ENCODE results near the gene KRT5. TPM values are rescaled to one million over a fixed set of nuclear protein-coding genes. Genes with fewer than 3 reads are reported as not detected.

Gene KRT5
- 1 to 10 TPM in 1 of 4 donors, under 1 TPM in 2, not detected in 1; 0.33 to 1.3 (median 0.88) TPM for total RNA-seq

DNA sequence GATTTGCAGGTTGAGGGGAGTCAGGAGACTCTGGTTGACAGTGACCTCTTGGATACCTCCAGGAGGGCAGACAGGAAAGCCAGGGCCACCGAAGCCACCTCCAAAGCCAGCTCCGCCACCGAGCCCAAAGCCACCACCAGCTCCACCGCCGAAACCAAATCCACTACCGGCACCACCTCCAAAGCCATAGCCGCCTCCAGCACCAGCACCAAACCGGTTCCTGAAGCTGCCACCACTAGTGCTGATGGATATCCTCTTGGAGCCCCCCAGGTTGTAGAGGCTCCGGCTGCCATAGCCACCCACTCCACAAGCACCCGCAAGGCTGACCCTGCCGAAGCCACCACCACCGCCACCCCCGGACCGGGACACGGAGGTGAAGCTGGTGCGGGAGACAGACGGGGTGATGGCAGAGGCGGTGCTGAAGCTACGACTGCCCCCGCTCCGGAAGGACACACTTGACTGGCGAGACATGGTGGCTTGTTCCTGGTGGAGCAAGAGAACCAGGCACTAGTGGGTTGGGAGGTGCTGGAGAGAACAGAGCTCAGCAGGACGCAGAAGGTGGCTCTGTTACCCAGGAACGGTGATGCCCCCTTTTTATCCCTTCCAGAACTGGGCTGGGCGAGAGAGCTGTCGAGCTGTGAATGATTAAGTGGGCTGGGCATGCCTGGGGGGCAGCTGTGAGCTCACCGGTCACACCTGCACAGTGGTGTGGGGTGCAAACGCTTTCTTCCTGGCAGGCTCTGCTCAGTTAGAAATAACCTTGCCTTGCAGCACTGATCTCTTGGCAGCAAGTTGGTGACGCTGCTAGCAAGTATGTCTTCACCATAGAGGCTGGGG, at the start of gene KRT5:
KRT5 (minus strand) TSS at position 569 of the 837 bp plus-strand sequence; CDS start at position 471, 98 bp downstream.
- TF ChIP-seq, protein P1, sequence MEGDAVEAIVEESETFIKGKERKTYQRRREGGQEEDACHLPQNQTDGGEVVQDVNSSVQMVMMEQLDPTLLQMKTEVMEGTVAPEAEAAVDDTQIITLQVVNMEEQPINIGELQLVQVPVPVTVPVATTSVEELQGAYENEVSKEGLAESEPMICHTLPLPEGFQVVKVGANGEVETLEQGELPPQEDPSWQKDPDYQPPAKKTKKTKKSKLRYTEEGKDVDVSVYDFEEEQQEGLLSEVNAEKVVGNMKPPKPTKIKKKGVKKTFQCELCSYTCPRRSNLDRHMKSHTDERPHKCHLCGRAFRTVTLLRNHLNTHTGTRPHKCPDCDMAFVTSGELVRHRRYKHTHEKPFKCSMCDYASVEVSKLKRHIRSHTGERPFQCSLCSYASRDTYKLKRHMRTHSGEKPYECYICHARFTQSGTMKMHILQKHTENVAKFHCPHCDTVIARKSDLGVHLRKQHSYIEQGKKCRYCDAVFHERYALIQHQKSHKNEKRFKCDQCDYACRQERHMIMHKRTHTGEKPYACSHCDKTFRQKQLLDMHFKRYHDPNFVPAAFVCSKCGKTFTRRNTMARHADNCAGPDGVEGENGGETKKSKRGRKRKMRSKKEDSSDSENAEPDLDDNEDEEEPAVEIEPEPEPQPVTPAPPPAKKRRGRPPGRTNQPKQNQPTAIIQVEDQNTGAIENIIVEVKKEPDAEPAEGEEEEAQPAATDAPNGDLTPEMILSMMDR (IDR thresholded peaks at IDR 0.05; ENCODE audit: low read depth): no peak

DNA sequence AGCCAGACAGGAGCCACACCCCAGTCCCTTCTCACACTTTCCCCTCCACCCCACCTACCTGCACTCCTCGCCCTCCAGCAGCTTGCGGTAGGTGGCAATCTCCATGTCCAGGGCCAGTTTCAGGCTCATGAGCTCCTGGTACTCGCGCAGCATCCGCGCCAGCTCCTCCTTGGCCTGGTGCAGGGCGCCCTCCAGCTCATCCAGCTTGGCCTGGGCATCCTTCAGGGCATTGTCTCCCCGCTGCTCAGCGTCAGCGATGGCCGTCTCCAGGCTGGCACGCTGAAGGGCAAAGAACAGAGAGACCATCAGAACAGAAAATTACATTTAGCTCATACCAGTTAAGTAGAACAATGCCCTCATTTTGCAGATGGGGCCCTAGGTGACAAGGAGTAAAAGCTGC, 47.9 kb upstream of the KRT5 start:
- TF ChIP-seq, protein P1 (IDR thresholded peaks at IDR 0.05; ENCODE audit: low read depth): no peak

DNA sequence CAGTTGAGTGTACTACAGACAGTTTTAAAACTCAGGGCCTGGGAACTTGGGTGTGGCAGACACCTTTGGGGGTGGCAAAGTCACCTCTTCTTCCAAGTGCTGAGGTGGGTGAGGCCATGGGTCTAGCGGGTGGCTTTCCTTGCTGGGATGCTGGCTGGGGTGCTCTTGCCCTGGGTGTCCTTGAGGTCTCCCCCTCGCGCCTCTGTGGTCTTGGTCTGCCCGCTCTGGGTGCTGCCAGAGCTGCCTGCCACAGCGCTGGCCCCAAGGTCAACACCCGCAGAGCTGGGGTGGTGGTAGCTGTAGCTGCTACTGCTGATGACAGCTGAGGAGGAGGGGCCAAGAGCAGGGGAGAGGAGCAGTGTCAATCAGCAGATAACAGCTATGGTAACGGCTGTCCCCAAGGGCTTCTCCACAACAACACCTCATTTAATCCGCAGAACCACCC, 46.7 kb upstream of the KRT5 start:
- TF ChIP-seq, protein P1 (IDR thresholded peaks at IDR 0.05; ENCODE audit: low read depth): no peak

DNA sequence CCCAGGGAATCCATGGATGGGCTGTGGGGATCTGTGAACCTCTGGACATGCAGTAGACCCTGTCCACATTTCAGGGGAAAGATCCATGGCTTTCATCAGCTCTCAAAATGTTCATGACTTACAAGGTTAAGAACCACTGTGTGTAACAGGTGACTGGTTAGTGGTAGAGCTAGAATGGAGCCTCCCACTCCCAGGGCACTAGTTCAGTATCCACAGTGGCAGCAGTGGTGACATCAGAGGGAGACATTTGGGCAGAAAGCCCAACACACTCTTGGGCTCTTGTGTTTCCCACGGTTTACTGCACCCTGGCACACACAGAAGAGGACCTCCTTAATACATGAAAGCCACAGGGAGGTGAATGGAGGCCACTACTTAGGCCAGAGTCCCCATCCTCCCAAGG, 44.4 kb upstream of the KRT5 start:
- TF ChIP-seq, protein P1 (IDR thresholded peaks at IDR 0.05; ENCODE audit: low read depth): no peak

DNA sequence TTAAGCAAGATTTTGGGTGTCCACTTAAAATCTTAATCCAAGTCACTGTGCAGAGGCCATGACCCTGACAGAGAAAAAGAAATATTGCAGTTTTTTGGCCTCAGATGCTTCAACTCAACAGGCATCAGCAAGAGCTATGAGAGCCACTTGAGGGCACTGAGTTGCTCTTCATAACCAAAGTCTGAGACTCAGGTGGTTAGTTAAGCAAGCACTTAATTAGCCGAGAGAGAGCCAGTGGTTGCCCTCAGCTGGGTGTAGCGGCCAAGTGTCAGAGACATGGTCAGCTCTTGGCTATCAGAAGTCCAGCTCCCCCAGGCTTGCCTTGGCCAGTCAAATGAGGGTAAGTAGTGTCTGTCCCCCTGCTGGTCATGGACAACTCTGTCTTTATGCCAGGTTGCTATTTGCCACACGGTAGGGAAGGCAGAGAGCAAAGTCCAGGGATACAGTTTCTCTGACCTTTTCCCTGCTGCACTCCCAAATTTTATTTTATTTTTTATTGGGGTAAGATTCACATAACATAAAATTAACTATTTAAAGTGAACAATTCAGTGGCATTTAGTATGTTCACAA, 41.8 kb upstream of the KRT5 start:
- TF ChIP-seq, protein P1 (IDR thresholded peaks at IDR 0.05; ENCODE audit: low read depth): no peak

DNA sequence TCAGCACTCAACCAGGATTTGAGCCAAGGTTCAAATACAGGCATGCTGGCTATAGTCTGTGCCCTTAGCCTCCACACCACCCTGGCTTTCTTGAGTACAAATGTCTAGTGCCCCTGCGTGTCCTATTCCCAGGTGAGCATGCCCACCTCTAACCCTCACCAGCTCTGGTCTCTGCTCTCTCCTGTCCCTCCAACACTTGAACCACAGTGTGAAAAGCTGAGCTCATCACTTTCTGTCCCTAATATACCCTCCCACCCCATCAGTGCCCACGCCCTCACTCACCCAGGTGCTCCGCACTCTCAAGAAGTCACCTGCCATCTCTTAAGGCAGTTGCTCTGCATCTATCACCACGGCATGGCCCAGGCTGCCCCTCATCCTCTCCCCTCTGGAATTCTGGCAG, 39.8 kb upstream of the KRT5 start:
- TF ChIP-seq, protein P1 (IDR thresholded peaks at IDR 0.05; ENCODE audit: low read depth): no peak

DNA sequence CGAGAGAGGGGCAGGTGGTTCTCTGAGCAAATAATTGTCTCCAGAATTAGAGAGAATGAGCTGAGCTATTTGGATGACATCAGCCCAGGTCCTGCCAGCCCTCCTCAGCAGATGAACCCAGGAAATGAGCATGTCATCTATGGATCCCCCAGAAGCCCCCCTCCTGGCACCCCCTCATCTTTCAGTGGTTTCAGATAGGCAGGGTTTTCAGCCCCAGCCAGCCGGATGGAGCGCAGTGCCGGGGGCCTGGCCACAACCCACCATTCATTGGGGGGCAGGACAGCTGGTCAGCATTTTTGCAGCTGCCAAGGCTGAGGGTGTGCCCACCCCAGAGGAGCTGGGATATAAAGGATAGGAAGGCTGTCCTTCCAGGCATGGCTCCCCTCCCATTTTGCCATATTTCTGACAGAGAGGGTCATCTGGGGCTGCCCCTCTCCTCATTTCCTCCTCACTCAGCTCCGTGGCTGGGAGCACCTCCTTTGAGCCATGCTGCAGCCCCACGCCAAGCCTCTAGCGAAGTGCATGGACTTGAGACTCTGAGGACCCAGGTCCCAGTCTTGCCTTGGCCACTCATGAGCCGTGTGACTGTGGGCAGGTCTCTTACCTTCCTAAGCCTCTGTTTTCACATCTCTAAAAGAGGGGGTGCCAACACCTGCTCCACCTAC, 38.7 kb upstream of the KRT5 start:
- TF ChIP-seq, protein P1 (IDR thresholded peaks at IDR 0.05; ENCODE audit: low read depth): no peak

Measured in subcutaneous adipose tissue (tissue), 4 donors.